ENCODE data around the gene ALPL.

DNA sequence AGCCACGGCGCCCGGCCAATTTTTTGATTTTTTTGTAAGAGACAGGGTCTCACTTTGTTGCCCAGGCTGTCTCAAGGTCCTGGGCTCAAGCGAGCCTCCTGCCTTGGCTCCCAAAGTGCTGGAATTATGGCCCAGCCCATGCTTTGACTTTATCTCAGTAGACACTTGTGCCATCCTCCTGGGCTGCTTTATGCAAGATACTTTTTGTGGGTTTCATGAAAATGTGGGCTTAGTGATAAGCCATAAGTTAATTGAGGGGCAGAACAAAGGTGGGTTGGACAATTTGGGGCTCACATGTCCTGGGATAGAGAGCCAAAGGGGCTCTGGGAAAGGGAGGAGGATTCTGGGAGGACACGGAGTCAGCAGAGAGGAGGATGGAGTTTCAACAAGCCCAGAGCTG lies 22.0 kb downstream of the ALPL start:
- TF ChIP-seq, protein P1, sequence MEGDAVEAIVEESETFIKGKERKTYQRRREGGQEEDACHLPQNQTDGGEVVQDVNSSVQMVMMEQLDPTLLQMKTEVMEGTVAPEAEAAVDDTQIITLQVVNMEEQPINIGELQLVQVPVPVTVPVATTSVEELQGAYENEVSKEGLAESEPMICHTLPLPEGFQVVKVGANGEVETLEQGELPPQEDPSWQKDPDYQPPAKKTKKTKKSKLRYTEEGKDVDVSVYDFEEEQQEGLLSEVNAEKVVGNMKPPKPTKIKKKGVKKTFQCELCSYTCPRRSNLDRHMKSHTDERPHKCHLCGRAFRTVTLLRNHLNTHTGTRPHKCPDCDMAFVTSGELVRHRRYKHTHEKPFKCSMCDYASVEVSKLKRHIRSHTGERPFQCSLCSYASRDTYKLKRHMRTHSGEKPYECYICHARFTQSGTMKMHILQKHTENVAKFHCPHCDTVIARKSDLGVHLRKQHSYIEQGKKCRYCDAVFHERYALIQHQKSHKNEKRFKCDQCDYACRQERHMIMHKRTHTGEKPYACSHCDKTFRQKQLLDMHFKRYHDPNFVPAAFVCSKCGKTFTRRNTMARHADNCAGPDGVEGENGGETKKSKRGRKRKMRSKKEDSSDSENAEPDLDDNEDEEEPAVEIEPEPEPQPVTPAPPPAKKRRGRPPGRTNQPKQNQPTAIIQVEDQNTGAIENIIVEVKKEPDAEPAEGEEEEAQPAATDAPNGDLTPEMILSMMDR (IDR thresholded peaks at IDR 0.05): no peak
- no peak for TF ChIP-seq EP300 (IDR thresholded peaks at IDR 0.05)
